H1 (cell line): Measurements from ENCODE around the gene RELT. TPM values are rescaled to one million over a fixed set of nuclear protein-coding genes. Genes with fewer than 3 reads are reported as not detected.

Source experiments
- CTCF ChIA-PET: fragments of 300-600 bp; sonication (Branson Sonifier 250); formaldehyde crosslinking; loops from one replicate; lab custom pipeline; 2021; ENCODE audit not compliant: partially characterized antibody; lab: Charles Lee
- POLR2A ChIA-PET: fragments of 300-600 bp; sonication (Branson Sonifier 250); formaldehyde crosslinking; loops from one replicate; lab custom pipeline; 2021; ENCODE audit warnings: inconsistent platforms; ENCODE audit not compliant: partially characterized antibody; lab: Charles Lee
- DNase-seq, 2 experiments: peaks; one replicate each; pipeline versions ENCODE4 v3.0.0 to v3.0.0-alpha.2; 2010 to 2022; ENCODE audit warnings: low spot score in 2 of 2, low read depth in 1 of 2, mixed read lengths in 1 of 2
- FAIRE-seq: peaks from 2 replicates; lab custom pipeline; 2011; peaks lifted over from hg19 to GRCh38; lab: Jason Lieb, UNC
- H2AFZ ChIP-seq: 2 replicates; pipeline ENCODE4 v1.8.1; 2012; ENCODE audit warnings: low read length, inconsistent platforms
- H2AK5ac ChIP-seq: 2 replicates; pipeline ENCODE4 v1.6.1; 2013; ENCODE audit warnings: low read depth, low read length
- H2BK120ac ChIP-seq: replicated peaks from 2 replicates; pipeline ENCODE3; 2013; ENCODE audit warnings: low read depth, low read length, inconsistent platforms
- H2BK12ac ChIP-seq: 2 replicates; pipeline ENCODE4 v1.6.1; 2013; ENCODE audit warnings: low read depth, low read length
- H2BK15ac ChIP-seq: 2 replicates; pipeline ENCODE4 v1.6.1; 2013; ENCODE audit warnings: low read length
- H2BK20ac ChIP-seq: 2 replicates; pipeline ENCODE4 v1.6.1; 2013; ENCODE audit warnings: low read length
- H2BK5ac ChIP-seq: 2 replicates; pipeline ENCODE4 v1.6.1; 2013; ENCODE audit warnings: low read depth, low read length
- H3K14ac ChIP-seq: 2 replicates; pipeline ENCODE4 v1.6.1; 2013; ENCODE audit warnings: inconsistent platforms; ENCODE audit not compliant: insufficient read length
- H3K18ac ChIP-seq: 2 replicates; pipeline ENCODE4 v1.6.1; 2013; ENCODE audit warnings: low read length; ENCODE audit errors: extremely low read depth
- H3K23ac ChIP-seq: 2 replicates; pipeline ENCODE4 v1.6.1; 2013; ENCODE audit warnings: inconsistent platforms; ENCODE audit not compliant: insufficient read length
- H3K23me2 ChIP-seq: 2 replicates; pipeline ENCODE4 v1.6.1; 2013; ENCODE audit warnings: low read depth, low read length
- H3K27ac ChIP-seq: 2 replicates; pipeline ENCODE4 v1.6.1; 2011; ENCODE audit warnings: low read depth, low read length, inconsistent platforms
- H3K27me3 ChIP-seq, 4 experiments: replicated peaks in 1 of 4; 1 replicate in 1 of 4; 2 replicates in 3 of 4; pipeline versions ENCODE4 v1.6.1 to v1.8.1; 2011 to 2013; ENCODE audit warnings: low read length in 3 of 4, mild to moderate bottlenecking in 3 of 4, inconsistent platforms in 2 of 4, mixed read lengths in 2 of 4, moderate library complexity in 1 of 4; ENCODE audit not compliant: control insufficient read depth in 3 of 4, insufficient read depth in 3 of 4; ENCODE audit errors: extremely low read depth in 1 of 4
- H3K36me3 ChIP-seq, 4 experiments: 2 replicates each; pipeline versions ENCODE4 v1.6.1 to v1.8.1; 2011 to 2013; ENCODE audit warnings: mild to moderate bottlenecking in 4 of 4, low read length in 3 of 4, moderate library complexity in 2 of 4, control low read depth in 1 of 4, inconsistent platforms in 1 of 4; ENCODE audit not compliant: insufficient read depth in 4 of 4, control insufficient read depth in 2 of 4
- H3K4ac ChIP-seq: replicated peaks from 2 replicates; pipeline ENCODE3; 2013; ENCODE audit warnings: low read length, low read depth, mixed read lengths, inconsistent platforms; ENCODE audit not compliant: insufficient read length
- H3K4me1 ChIP-seq, 4 experiments: replicated peaks in 1 of 4; 1 replicate in 1 of 4; 2 replicates in 3 of 4; pipeline versions ENCODE4 v1.6.1 to v1.8.1; 2011 to 2013; ENCODE audit warnings: low read length in 3 of 4, inconsistent platforms in 2 of 4, mixed read lengths in 1 of 4; ENCODE audit not compliant: insufficient read depth in 4 of 4, control insufficient read depth in 3 of 4
- H3K4me2 ChIP-seq, 2 experiments: 2 replicates each; pipeline versions ENCODE4 v1.6.1 to v1.8.1; 2011 to 2013; ENCODE audit warnings: low read depth in 2 of 2, low read length in 2 of 2, control low read depth in 1 of 2, inconsistent platforms in 1 of 2, mild to moderate bottlenecking in 1 of 2; ENCODE audit not compliant: insufficient read depth in 1 of 2
- H3K4me3 ChIP-seq, 4 experiments: fragments of 200-600, 300-600 bp in 1 of 4; sonication (generic), shearing (Covaris generic), sonication (Bioruptor Twin) in 1 of 4; 2 replicates each; pipeline versions ENCODE4 v1.5.1 to v1.8.1; 2011 to 2016; ENCODE audit warnings: low read length in 4 of 4, low read depth in 3 of 4, control low read depth in 2 of 4, inconsistent platforms in 2 of 4, mild to moderate bottlenecking in 2 of 4, mixed read lengths in 1 of 4, moderate library complexity in 1 of 4; ENCODE audit not compliant: insufficient read depth in 2 of 4; ENCODE audit errors: extremely low read depth in 1 of 4
- H3K56ac ChIP-seq: replicated peaks from 2 replicates; pipeline ENCODE3; 2013; ENCODE audit warnings: low read depth, mild to moderate bottlenecking, mixed read lengths, low read length, inconsistent platforms; ENCODE audit not compliant: insufficient read length
- H3K79me1 ChIP-seq: 2 replicates; pipeline ENCODE4 v1.6.1; 2013; ENCODE audit warnings: low read depth, low read length, control low read depth
- H3K79me2 ChIP-seq, 2 experiments: 2 replicates each; pipeline versions ENCODE4 v1.6.1 to v1.8.1; 2012 to 2013; ENCODE audit warnings: low read length in 2 of 2, mild to moderate bottlenecking in 2 of 2, inconsistent platforms in 1 of 2; ENCODE audit not compliant: insufficient read depth in 2 of 2, control insufficient read depth in 1 of 2
- H3K9ac ChIP-seq, 4 experiments: replicated peaks in 1 of 4; 1 replicate in 1 of 4; 2 replicates in 3 of 4; pipeline versions ENCODE4 v1.6.1 to v1.8.1; 2011 to 2013; ENCODE audit warnings: low read depth in 3 of 4, low read length in 3 of 4, control low read depth in 2 of 4, mild to moderate bottlenecking in 2 of 4, moderate library complexity in 2 of 4, inconsistent platforms in 1 of 4; ENCODE audit errors: extremely low read depth in 1 of 4
- H3K9me3 ChIP-seq, 2 experiments: 2 replicates each; pipeline versions ENCODE4 v1.6.1 to v1.8.1; 2012 to 2013; ENCODE audit warnings: mild to moderate bottlenecking in 2 of 2, moderate library complexity in 2 of 2, control low read depth in 1 of 2, inconsistent platforms in 1 of 2, low read depth in 1 of 2, low read length in 1 of 2, mixed read lengths in 1 of 2; ENCODE audit not compliant: insufficient read depth in 2 of 2
- H4K20me1 ChIP-seq, 2 experiments: replicated peaks in 1 of 2; 2 replicates each; pipeline versions ENCODE3 to v1.8.1; 2011 to 2013; ENCODE audit warnings: inconsistent platforms in 2 of 2, low read length in 2 of 2, mild to moderate bottlenecking in 1 of 2; ENCODE audit not compliant: insufficient read depth in 2 of 2, control insufficient read depth in 1 of 2
- H4K5ac ChIP-seq: 2 replicates; pipeline ENCODE4 v1.6.1; 2013; ENCODE audit warnings: low read length, low read depth, mixed read lengths, inconsistent platforms; ENCODE audit not compliant: insufficient read length
- H4K8ac ChIP-seq: 2 replicates; pipeline ENCODE4 v1.8.0; 2013; ENCODE audit warnings: mild to moderate bottlenecking, moderate library complexity, low read length, inconsistent platforms; ENCODE audit not compliant: insufficient read depth; ENCODE audit errors: extremely low read depth
- H4K91ac ChIP-seq: replicated peaks from 2 replicates; pipeline ENCODE3; 2013; ENCODE audit warnings: low read length, mixed read lengths, inconsistent platforms; ENCODE audit not compliant: insufficient read length
- POLR2A ChIP-seq, 2 experiments: IDR thresholded peaks; 1 replicate in 1 of 2; 2 replicates in 1 of 2; pipeline ENCODE4 v1.6.1; 2011; ENCODE audit warnings: low read depth in 2 of 2, low read length in 2 of 2, mild to moderate bottlenecking in 2 of 2; ENCODE audit errors: control extremely low read depth in 1 of 2
- WGBS, 2 experiments: shearing (Covaris generic) in 1 of 2; methylation state at CpG; one replicate each; pipeline versions ENCODE4 v1.1.6 to v1.1.7; 2013 to 2015; ENCODE audit warnings: low lambda C conversion rate in 2 of 2, mixed read lengths in 2 of 2, inconsistent platforms in 1 of 2, low coverage in 1 of 2, missing lambda C conversion rate in 1 of 2; ENCODE audit not compliant: insufficient replicate concordance in 2 of 2, insufficient coverage in 1 of 2, insufficient read length in 1 of 2; ENCODE audit errors: extremely low coverage in 1 of 2, missing lambda C conversion rate in 1 of 2; 5-methylcytosine and 5-hydroxymethylcytosine counted together
- polyA plus RNA-seq, 7 experiments: library from polyadenylated mRNA; depleted of rRNA in 3 of 7; stranded (reverse) in 5 of 7; unstranded in 2 of 7; fragments of >200 nt in 5 of 7; fragments of 200-250 nt in 2 of 7; gene quantifications; 1 replicate in 5 of 7; 2 replicates in 1 of 7; 4 replicates in 1 of 7; pipeline versions ENCODE4 v1.2.1 to v1.2.3, GENCODE V29; 2011 to 2013; ENCODE audit warnings: missing spikeins in 2 of 7, mixed read lengths in 2 of 7
- total RNA-seq: library from RNA; stranded (reverse); fragmentation: NEBNext Ultra II Directional; extraction: Animal tissue kit (Norgen Biotek cat#: 25700); gene quantifications from 2 replicates; pipeline ENCODE4 v1.2.1, GENCODE V29; 2021

Gene RELT
- total and polyA plus RNA-seq, 2 of the 8 experiments (the other 6 are each of a cell fraction or from before 2014, with no cell fraction given): 3.4 to 5.7 TPM

DNA sequence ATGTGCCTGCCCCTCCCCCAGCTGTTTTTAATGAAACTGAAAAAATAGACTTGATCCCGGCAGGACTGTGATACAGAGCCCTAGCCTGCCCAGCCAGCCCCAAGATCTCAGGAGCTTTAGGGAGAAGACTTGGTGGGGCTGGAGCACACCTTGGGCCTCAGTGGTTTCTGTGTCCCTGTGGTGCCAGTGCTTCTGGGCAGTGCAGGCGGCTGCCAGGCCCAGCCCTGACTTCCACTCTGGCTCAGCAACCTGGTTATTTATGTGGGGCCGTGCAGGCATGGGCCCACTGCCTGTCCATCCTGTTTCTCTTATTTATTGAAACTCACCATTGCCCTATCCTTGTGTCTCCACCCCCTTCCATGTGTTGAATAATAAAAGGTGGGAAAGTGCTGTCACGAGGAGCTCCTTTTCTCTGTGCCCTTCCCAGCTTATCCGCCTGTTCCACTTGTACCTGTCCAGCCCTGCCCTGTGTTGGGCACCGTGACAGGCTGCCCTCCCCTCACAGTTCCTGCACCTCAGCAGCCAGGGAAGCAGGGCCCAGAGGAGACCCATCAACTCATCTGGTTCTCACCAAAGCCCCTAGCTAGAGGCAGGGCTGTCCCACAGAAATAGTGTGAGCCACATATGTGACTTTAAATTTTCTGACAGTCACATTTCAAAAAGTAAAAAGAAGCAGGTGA lies 20.2 kb downstream of the RELT start:
- no peak for DNase-seq
- Histone ChIP-seq H3K4me1 (peaks cover 0 to 3% (median 0%) of the 10 kb centered on the region in 4 experiments; a peak in 2 of 7 replicates), H4K8ac (no peak overlapping the region), H3K23me2 (no peaks in the 10 kb centered on the region), H3K9ac (no peak overlapping the region), H3K36me3 (no peaks in the 10 kb centered on the region), H3K4ac (no peak overlapping the region), H3K14ac (no peak overlapping the region), H2BK120ac (no peak overlapping the region), H3K9me3 (no peaks in the 10 kb centered on the region), H4K20me1 (peaks cover 3 to 4% of the 10 kb centered on the region in 2 experiments), H3K79me1 (no peaks in the 10 kb centered on the region), H3K56ac (no peak overlapping the region), H4K91ac (no peak overlapping the region), H2AFZ (no peak overlapping the region), H3K4me2 (no peak overlapping the region), H2BK12ac (no peak overlapping the region), H3K27me3 (no peaks in the 10 kb centered on the region), H3K23ac (no peak overlapping the region), H2BK15ac (no peak overlapping the region), H3K27ac (no peak overlapping the region), H2AK5ac (no peak overlapping the region)
- 85% methylated on average over 6 of the region's 6 CpGs; no CpG with 5 or more reads in 1 of the 2 experiments for WGBS, 2 experiments
- CTCF ChIA-PET: interaction anchor here (0.6 to 59.1 kb wide), 13 partner anchors 7 to 265 kb away, joined by 3 to 1456 read pairs (median 4); no protein-coding TSS in a partner anchor
- POLR2A ChIA-PET: interaction anchor here (0.6 to 2.7 kb wide), 7 partner anchors 11 to 670 kb away, joined by 3 to 8 read pairs (median 4); no protein-coding TSS in a partner anchor
- no peak for TF ChIP-seq POLR2A (IDR thresholded peaks at IDR 0.05; ENCODE audit: control extremely low read depth in 1 of 2, low read depth in 2 of 2, low read length in 2 of 2)
- TF ChIP-seq, all 59 proteins: peak for 0
- Histone ChIP-seq H2BK20ac (no peak overlapping the region), H3K4me3 (no peak overlapping the region), H3K79me2 (no peaks in the 10 kb centered on the region), H4K5ac (no peak overlapping the region), H2BK5ac (no peak overlapping the region), H3K18ac (no peak overlapping the region)
- FAIRE-seq: no peak
